ENCODE measurements around the gene QRICH1. TPM values are rescaled to one million over a fixed set of nuclear protein-coding genes. Genes with fewer than 3 reads are reported as not detected.

QRICH1 gene
- total RNA-seq, 1 donor from 2014 or later, result 53.6 TPM

DNA sequence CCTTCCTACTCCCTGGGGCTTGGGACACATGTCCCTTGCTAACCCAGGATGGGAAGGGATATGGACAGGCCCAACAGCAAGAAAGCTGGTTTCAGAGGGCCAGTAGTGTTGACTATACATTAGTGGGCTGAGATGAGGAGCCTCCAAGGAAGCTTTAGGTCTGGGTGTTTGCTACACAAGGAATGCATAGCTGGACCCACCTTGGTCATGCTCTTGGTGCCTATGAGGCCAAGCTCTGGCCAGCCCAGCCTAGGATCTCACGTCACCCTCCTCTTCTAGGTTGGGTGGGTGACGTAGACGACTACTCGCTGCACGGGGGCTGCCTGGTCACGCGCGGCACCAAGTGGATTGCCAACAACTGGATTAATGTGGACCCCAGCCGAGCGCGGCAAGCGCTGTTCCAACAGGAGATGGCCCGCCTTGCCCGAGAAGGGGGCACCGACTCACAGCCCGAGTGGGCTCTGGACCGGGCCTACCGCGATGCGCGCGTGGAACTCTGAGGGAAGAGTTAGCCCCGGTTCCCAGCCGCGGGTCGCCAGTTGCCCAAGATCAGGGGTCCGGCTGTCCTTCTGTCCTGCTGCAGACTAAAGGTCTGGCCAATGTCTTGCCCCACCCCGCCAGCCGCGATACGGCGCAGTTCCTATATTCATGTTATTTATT is 87.3 kb downstream of the QRICH1 start:
- no peak for DNase-seq (ENCODE audit: low read depth)
- H3K4me3 ChIP-seq (ENCODE audit: low read depth, low read length), result peak overlapping the region; percentile 70
- TF ChIP-seq, protein P1, sequence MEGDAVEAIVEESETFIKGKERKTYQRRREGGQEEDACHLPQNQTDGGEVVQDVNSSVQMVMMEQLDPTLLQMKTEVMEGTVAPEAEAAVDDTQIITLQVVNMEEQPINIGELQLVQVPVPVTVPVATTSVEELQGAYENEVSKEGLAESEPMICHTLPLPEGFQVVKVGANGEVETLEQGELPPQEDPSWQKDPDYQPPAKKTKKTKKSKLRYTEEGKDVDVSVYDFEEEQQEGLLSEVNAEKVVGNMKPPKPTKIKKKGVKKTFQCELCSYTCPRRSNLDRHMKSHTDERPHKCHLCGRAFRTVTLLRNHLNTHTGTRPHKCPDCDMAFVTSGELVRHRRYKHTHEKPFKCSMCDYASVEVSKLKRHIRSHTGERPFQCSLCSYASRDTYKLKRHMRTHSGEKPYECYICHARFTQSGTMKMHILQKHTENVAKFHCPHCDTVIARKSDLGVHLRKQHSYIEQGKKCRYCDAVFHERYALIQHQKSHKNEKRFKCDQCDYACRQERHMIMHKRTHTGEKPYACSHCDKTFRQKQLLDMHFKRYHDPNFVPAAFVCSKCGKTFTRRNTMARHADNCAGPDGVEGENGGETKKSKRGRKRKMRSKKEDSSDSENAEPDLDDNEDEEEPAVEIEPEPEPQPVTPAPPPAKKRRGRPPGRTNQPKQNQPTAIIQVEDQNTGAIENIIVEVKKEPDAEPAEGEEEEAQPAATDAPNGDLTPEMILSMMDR (conservative IDR thresholded peaks at IDR 0.05; ENCODE audit: low read depth, low read length), result no peak

GRCh38 chr3:49005998-49006397 is 87.9 kb downstream of the QRICH1 start:
- TF ChIP-seq, protein P1 (conservative IDR thresholded peaks at IDR 0.05; ENCODE audit: low read depth, low read length), result no peak
- peak overlapping the region; percentile 70 for H3K4me3 ChIP-seq (ENCODE audit: low read depth, low read length)
- DNase-seq (ENCODE audit: low read depth), result no peak

DNA sequence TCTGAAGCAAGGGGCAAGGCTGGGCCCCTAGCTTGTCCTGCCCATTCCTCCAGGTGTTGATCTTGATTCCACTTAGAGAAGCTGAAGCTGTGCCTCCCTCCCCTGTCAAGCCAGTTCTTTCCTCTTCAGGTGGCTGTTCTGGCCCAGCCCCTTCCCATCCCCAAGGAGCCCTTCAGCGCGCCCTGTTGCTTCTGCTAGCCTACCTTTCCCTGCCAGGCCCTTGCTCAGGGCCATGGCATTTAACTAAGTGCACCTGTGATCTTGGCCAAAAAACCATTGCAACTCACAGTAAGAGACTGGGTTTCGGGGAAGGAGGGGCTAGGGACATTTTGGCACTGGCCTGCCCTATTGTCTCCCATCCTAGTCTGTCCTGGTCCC is 88.6 kb downstream of the QRICH1 start:
- DNase-seq (ENCODE audit: low read depth), result no peak
- H3K4me3 ChIP-seq (ENCODE audit: low read depth, low read length), result no peak overlapping the region
- TF ChIP-seq, protein P1 (conservative IDR thresholded peaks at IDR 0.05; ENCODE audit: low read depth, low read length), result no peak

DNA sequence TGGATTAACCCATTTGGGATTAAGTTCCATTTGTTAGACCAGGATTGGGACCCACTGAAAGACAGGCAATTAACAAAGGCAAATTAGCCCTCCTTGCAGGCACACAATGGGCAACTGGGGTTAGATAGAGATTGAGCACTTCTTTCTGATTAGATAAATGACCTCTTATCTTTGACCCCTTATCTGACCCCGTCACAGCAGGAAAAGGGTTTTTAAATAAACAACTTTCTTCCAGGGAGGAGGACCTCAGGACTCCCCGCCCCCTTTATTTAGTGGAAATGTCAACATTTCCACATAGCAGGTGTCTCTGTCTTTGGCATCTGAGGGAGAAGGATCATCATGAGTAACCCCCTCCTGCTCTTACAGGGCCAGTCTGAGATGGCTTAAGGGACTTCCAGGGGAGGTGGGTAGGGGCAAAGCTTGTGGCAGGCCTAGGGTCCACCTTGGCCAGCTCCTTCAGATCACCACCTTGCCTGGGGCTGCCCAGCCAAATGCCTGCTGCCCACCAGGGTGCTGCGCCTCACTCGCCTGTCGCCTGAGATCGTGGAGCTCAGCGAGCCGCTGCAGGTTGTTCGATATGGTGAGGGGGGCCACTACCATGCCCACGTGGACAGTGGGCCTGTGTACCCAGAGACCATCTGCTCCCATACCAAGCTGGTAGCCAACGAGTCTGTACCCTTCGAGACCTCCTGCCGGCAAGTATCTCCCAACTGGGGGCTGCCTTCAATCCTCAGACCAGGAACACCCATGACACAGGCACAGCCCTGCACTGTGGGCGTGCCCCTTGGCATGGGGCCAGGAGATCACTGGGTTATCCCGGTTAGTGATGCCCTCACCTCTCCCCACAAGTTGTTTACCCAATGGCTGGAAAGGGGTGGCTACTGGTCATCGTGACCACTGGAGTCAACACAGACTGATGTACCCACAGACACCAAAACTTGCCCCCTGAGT is 89.2 kb downstream of the QRICH1 start:
- DNase-seq (ENCODE audit: low read depth), result no peak
- no peak overlapping the region for H3K4me3 ChIP-seq (ENCODE audit: low read depth, low read length)
- TF ChIP-seq, protein P1 (conservative IDR thresholded peaks at IDR 0.05; ENCODE audit: low read depth, low read length), result no peak

- no peak for DNase-seq (ENCODE audit: low read depth)
- TF ChIP-seq, protein P1 (conservative IDR thresholded peaks at IDR 0.05; ENCODE audit: low read depth, low read length), result no peak
Observed at GRCh38 chr3:49001155-49001554, 92.7 kb downstream of the QRICH1 start.

GRCh38 chr3:48999085-48999858 is 94.6 kb downstream of the QRICH1 start:
- H3K4me3 ChIP-seq (ENCODE audit: low read depth, low read length), result no peak overlapping the region
- TF ChIP-seq, protein P1 (conservative IDR thresholded peaks at IDR 0.05; ENCODE audit: low read depth, low read length), result no peak
- no peak for DNase-seq (ENCODE audit: low read depth)

More at GRCh38 chr3:49001155-49001554, 92.7 kb downstream of the QRICH1 start:
- H3K4me3 ChIP-seq (ENCODE audit: low read depth, low read length), result no peak overlapping the region
